WTC11 (cell line): Measurements from ENCODE around the gene FAM32A. TPM values are rescaled to one million over a fixed set of nuclear protein-coding genes. Genes with fewer than 3 reads are reported as not detected.

Source experiments
- ATAC-seq: fragments of 200-7000 bp; cut with Tn5 transposase; 2 replicates; pipeline ENCODE4 v1.10.0; 2021; ENCODE audit warnings: mild to moderate bottlenecking, moderate library complexity
- CTCF ChIA-PET: fragments of 300-600 bp; sonication (Branson Sonifier 250); formaldehyde crosslinking; loops from one replicate; lab custom pipeline; 2021; ENCODE audit warnings: antibody characterized with exemption; lab: Charles Lee
- POLR2A ChIA-PET: fragments of 350-600 bp; sonication (Branson Sonifier 250); formaldehyde crosslinking; loops from one replicate; lab custom pipeline; 2021; ENCODE audit warnings: antibody characterized with exemption; lab: Charles Lee
- DNase-seq: peaks from one replicate; pipeline ENCODE4 v3.0.0; 2021; ENCODE audit warnings: low spot score
- H3K27ac Mint-ChIP-seq: 2 replicates; pipeline ENCODE4 v1.8.0; 2021; ENCODE audit warnings: mixed read lengths
- H3K27me3 Mint-ChIP-seq: 2 replicates; pipeline ENCODE4 v1.8.0; 2021; ENCODE audit warnings: low read depth, mild to moderate bottlenecking, moderate library complexity, mixed read lengths
- H3K36me3 Mint-ChIP-seq: 2 replicates; pipeline ENCODE4 v1.8.0; 2021; ENCODE audit warnings: mixed read lengths
- H3K4me1 Mint-ChIP-seq: 2 replicates; pipeline ENCODE4 v1.8.0; 2022; ENCODE audit warnings: mixed read lengths
- H3K4me3 Mint-ChIP-seq: 2 replicates; pipeline ENCODE4 v1.8.0; 2021; ENCODE audit warnings: mild to moderate bottlenecking, moderate library complexity, mixed read lengths
- H3K9me3 Mint-ChIP-seq: 2 replicates; pipeline ENCODE4 v1.8.0; 2021; ENCODE audit warnings: mixed read lengths
- CTCF ChIP-seq: fragments of 200-600 bp; IDR thresholded peaks from 2 replicates; pipeline ENCODE4 v1.8.0; 2022; ENCODE audit warnings: antibody characterized with exemption
- EMX1 ChIP-seq: fragments of 250-450 bp; sonication (Bioruptor Pico); IDR thresholded peaks from 2 replicates; pipeline ENCODE4 v1.8.0; 2021; ENCODE audit warnings: mild to moderate bottlenecking
- FOXJ3 ChIP-seq: sonication (generic); formaldehyde crosslinking; IDR thresholded peaks from 2 replicates; pipeline ENCODE4 v1.9.0; 2021; ENCODE audit warnings: missing genetic modification reagents, mild to moderate bottlenecking, borderline replicate concordance
- GRHL2 ChIP-seq: fragments of 250-450 bp; sonication (Bioruptor Pico); IDR thresholded peaks from 2 replicates; pipeline ENCODE4 v1.8.0; 2022; ENCODE audit warnings: mild to moderate bottlenecking, moderate library complexity; ENCODE audit not compliant: insufficient replicate concordance, severe bottlenecking
- IRF2 ChIP-seq: sonication (generic); formaldehyde crosslinking; IDR thresholded peaks from 2 replicates; pipeline ENCODE4 v1.8.0; 2022; ENCODE audit warnings: low read depth, missing genetic modification reagents, borderline replicate concordance
- MYBL2 ChIP-seq: sonication (generic); formaldehyde crosslinking; IDR thresholded peaks from 2 replicates; pipeline ENCODE4 v1.8.1; 2023; ENCODE audit warnings: mild to moderate bottlenecking, moderate library complexity, missing genetic modification reagents
- NFATC4 ChIP-seq: fragments of 250-450 bp; sonication (Bioruptor Pico); IDR thresholded peaks from 2 replicates; pipeline ENCODE4 v1.9.0; 2021; ENCODE audit warnings: mild to moderate bottlenecking
- NFE2L1 ChIP-seq: sonication (generic); formaldehyde crosslinking; IDR thresholded peaks from 2 replicates; pipeline ENCODE4 v1.8.1; 2023; ENCODE audit warnings: missing genetic modification reagents
- NFYB ChIP-seq: sonication (generic); formaldehyde crosslinking; conservative IDR thresholded peaks from 2 replicates; pipeline ENCODE4 v1.8.0; 2022; ENCODE audit warnings: low read depth, missing genetic modification reagents
- PRRX2 ChIP-seq: fragments of 250-450 bp; sonication (Bioruptor Pico); IDR thresholded peaks from 2 replicates; pipeline ENCODE4 v1.8.0; 2021; ENCODE audit warnings: mild to moderate bottlenecking
- SP1 ChIP-seq: sonication (generic); formaldehyde crosslinking; conservative IDR thresholded peaks from 2 replicates; pipeline ENCODE4 v1.8.1; 2022; ENCODE audit warnings: missing genetic modification reagents
- STAT6 ChIP-seq: sonication (generic); formaldehyde crosslinking; conservative IDR thresholded peaks from 2 replicates; pipeline ENCODE4 v1.8.1; 2023; ENCODE audit warnings: mild to moderate bottlenecking, low read depth, missing genetic modification reagents, moderate library complexity
- ZNF219 ChIP-seq: sonication (generic); formaldehyde crosslinking; IDR thresholded peaks from 2 replicates; pipeline ENCODE4 v1.8.0; 2023; ENCODE audit warnings: missing genetic modification reagents, mild to moderate bottlenecking, borderline replicate concordance
- ZNF232 ChIP-seq: sonication (generic); formaldehyde crosslinking; IDR thresholded peaks from 2 replicates; pipeline ENCODE4 v1.8.0; 2022; ENCODE audit warnings: mild to moderate bottlenecking, missing genetic modification reagents
- ZNF263 ChIP-seq: sonication (generic); formaldehyde crosslinking; IDR thresholded peaks from 2 replicates; pipeline ENCODE4 v1.8.1; 2022; ENCODE audit warnings: low read depth, mild to moderate bottlenecking, moderate library complexity, missing genetic modification reagents
- ZNF671 ChIP-seq: fragments of 250-450 bp; sonication (Bioruptor Pico); IDR thresholded peaks from 2 replicates; pipeline ENCODE4 v1.8.0; 2021; ENCODE audit warnings: mild to moderate bottlenecking
- total RNA-seq: library from RNA; stranded (reverse); gene quantifications from 3 replicates; pipeline ENCODE4 v1.2.3, GENCODE V29; 2021
- TF ChIP-seq, protein P1 (sequence below): sonication (generic); formaldehyde crosslinking; IDR thresholded peaks from 2 replicates; pipeline ENCODE4 v1.8.1; 2023; ENCODE audit warnings: mild to moderate bottlenecking, missing genetic modification reagents, borderline replicate concordance
- TF ChIP-seq, protein P2 (sequence below): sonication (generic); formaldehyde crosslinking; IDR thresholded peaks from 2 replicates; pipeline ENCODE4 v1.8.1; 2022; ENCODE audit warnings: mild to moderate bottlenecking, missing genetic modification reagents, moderate library complexity, borderline replicate concordance
- TF ChIP-seq, protein P3 (sequence below): sonication (generic); formaldehyde crosslinking; IDR thresholded peaks from 2 replicates; pipeline ENCODE4 v1.8.0; 2022; ENCODE audit warnings: mild to moderate bottlenecking, missing genetic modification reagents
- TF ChIP-seq, protein P4 (sequence below): sonication (generic); formaldehyde crosslinking; IDR thresholded peaks from 2 replicates; pipeline ENCODE4 v1.8.1; 2022; ENCODE audit warnings: low read depth, mild to moderate bottlenecking, moderate library complexity, missing genetic modification reagents, borderline replicate concordance

FAM32A gene
- total RNA-seq, 1 experiment from 2014 or later: 62.2 TPM

GRCh38 chr19:16193466-16193865, 8.3 kb downstream of the FAM32A start:
- H3K4me3 Mint-ChIP-seq: no peak overlapping the region
- H3K4me1 Mint-ChIP-seq: peaks cover 13% of the 10 kb centered on the region
- H3K36me3 Mint-ChIP-seq: peaks cover 25% of the 10 kb centered on the region
- TF ChIP-seq STAT6 (CRISPR knock-in tag) (no peak), PRRX2 (CRISPR knock-in tag) (no peak), ZNF232 (CRISPR knock-in tag) (no peak), MYBL2 (CRISPR knock-in tag) (no peak), ZNF263 (CRISPR knock-in tag) (no peak), SP1 (CRISPR knock-in tag) (no peak), GRHL2 (CRISPR knock-in tag) (no peak), EMX1 (CRISPR knock-in tag) (no peak)
- TF ChIP-seq, protein P1, sequence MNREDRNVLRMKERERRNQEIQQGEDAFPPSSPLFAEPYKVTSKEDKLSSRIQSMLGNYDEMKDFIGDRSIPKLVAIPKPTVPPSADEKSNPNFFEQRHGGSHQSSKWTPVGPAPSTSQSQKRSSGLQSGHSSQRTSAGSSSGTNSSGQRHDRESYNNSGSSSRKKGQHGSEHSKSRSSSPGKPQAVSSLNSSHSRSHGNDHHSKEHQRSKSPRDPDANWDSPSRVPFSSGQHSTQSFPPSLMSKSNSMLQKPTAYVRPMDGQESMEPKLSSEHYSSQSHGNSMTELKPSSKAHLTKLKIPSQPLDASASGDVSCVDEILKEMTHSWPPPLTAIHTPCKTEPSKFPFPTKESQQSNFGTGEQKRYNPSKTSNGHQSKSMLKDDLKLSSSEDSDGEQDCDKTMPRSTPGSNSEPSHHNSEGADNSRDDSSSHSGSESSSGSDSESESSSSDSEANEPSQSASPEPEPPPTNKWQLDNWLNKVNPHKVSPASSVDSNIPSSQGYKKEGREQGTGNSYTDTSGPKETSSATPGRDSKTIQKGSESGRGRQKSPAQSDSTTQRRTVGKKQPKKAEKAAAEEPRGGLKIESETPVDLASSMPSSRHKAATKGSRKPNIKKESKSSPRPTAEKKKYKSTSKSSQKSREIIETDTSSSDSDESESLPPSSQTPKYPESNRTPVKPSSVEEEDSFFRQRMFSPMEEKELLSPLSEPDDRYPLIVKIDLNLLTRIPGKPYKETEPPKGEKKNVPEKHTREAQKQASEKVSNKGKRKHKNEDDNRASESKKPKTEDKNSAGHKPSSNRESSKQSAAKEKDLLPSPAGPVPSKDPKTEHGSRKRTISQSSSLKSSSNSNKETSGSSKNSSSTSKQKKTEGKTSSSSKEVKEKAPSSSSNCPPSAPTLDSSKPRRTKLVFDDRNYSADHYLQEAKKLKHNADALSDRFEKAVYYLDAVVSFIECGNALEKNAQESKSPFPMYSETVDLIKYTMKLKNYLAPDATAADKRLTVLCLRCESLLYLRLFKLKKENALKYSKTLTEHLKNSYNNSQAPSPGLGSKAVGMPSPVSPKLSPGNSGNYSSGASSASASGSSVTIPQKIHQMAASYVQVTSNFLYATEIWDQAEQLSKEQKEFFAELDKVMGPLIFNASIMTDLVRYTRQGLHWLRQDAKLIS (CRISPR knock-in tag): no peak
- TF ChIP-seq, protein P2, sequence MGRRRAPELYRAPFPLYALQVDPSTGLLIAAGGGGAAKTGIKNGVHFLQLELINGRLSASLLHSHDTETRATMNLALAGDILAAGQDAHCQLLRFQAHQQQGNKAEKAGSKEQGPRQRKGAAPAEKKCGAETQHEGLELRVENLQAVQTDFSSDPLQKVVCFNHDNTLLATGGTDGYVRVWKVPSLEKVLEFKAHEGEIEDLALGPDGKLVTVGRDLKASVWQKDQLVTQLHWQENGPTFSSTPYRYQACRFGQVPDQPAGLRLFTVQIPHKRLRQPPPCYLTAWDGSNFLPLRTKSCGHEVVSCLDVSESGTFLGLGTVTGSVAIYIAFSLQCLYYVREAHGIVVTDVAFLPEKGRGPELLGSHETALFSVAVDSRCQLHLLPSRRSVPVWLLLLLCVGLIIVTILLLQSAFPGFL (CRISPR knock-in tag): no peak
- ChIA-PET POLR2A (no interaction called here), CTCF (interaction anchor here (1.0 to 2.4 kb wide), 4 partner anchors 8 to 190 kb away, joined by 5 to 16 read pairs (median 7); partner anchors contain the start of genes FAM32A and RAB8A)
- DNase-seq (peak; percentile 41), ATAC-seq (peak; percentile 68)
- H3K9me3 Mint-ChIP-seq: no peaks in the 10 kb centered on the region
- H3K27me3 Mint-ChIP-seq: no peaks in the 10 kb centered on the region; the same call in 1 of the 2 replicates
- peak overlapping the region; percentile 78; the same call in 1 of the 2 replicates for H3K27ac Mint-ChIP-seq

GRCh38 chr19:16197188-16197621, 12.0 kb downstream of the FAM32A start:
- Mint-ChIP-seq H3K9me3 (no peaks in the 10 kb centered on the region), H3K27ac (peak overlapping the region; percentile 97), H3K27me3 (no peaks in the 10 kb centered on the region; the same call in 1 of the 2 replicates), H3K4me3 (peak overlapping the region; percentile 89), H3K4me1 (peaks cover 17% of the 10 kb centered on the region), H3K36me3 (no peaks in the 10 kb centered on the region; the same call in 1 of the 2 replicates)
- DNase-seq: no peak
- ChIA-PET POLR2A (interaction anchor here (1.4 kb wide), 1 partner anchor 12 kb away, joined by 6 read pairs; the partner anchor contains the start of gene FAM32A), CTCF (interaction anchor here (0.6 to 3.1 kb wide), 4 partner anchors 12 to 375 kb away, joined by 3 to 39 read pairs (median 4); partner anchors contain the start of gene FAM32A)
- no peak for ATAC-seq
- TF ChIP-seq IRF2 (CRISPR knock-in tag) (no peak), NFYB (CRISPR knock-in tag) (no peak), FOXJ3 (no peak), ZNF671 (CRISPR knock-in tag) (no peak), ZNF219 (no peak), CTCF (no peak), GRHL2 (CRISPR knock-in tag) (no peak), ZNF232 (CRISPR knock-in tag) (no peak), NFE2L1 (no peak), NFATC4 (no peak), ZNF263 (CRISPR knock-in tag) (no peak)
- TF ChIP-seq, protein P3, sequence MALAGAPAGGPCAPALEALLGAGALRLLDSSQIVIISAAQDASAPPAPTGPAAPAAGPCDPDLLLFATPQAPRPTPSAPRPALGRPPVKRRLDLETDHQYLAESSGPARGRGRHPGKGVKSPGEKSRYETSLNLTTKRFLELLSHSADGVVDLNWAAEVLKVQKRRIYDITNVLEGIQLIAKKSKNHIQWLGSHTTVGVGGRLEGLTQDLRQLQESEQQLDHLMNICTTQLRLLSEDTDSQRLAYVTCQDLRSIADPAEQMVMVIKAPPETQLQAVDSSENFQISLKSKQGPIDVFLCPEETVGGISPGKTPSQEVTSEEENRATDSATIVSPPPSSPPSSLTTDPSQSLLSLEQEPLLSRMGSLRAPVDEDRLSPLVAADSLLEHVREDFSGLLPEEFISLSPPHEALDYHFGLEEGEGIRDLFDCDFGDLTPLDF (CRISPR knock-in tag): no peak
- TF ChIP-seq, protein P4, sequence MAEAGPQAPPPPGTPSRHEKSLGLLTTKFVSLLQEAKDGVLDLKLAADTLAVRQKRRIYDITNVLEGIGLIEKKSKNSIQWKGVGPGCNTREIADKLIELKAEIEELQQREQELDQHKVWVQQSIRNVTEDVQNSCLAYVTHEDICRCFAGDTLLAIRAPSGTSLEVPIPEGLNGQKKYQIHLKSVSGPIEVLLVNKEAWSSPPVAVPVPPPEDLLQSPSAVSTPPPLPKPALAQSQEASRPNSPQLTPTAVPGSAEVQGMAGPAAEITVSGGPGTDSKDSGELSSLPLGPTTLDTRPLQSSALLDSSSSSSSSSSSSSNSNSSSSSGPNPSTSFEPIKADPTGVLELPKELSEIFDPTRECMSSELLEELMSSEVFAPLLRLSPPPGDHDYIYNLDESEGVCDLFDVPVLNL (CRISPR knock-in tag): no peak
